GM21529 (cell line): ENCODE results near the gene TMEM217.
"Not testable (repeated sequence)": the region's sequence is repeated elsewhere in the genome, so short reads cannot be mapped to it uniquely, and the experiment has no call there.

Experiments
- ATAC-seq: cut with Tn5 transposase; IDR thresholded peaks from one replicate; pipeline ENCODE4 v1.9.1; 2021; ENCODE audit not compliant: unreplicated experiment

TMEM217 gene

GRCh38 chr6:37187321-37188022 lies 70.5 kb downstream of the TMEM217 start:
- no peak for ATAC-seq

GRCh38 chr6:37185949-37186720 lies 71.8 kb downstream of the TMEM217 start:
- not testable (repeated sequence) for ATAC-seq

- no peak for ATAC-seq
Observed at GRCh38 chr6:37182736-37183590, 75.0 kb downstream of the TMEM217 start.

GRCh38 chr6:37180610-37181009 lies 77.3 kb downstream of the TMEM217 start:
- not testable (repeated sequence) for ATAC-seq

- no peak for ATAC-seq
Observed at GRCh38 chr6:37180075-37180474, 77.9 kb downstream of the TMEM217 start.

GRCh38 chr6:37177935-37178517 lies 79.9 kb downstream of the TMEM217 start:
- no peak for ATAC-seq

- no peak for ATAC-seq
Observed at GRCh38 chr6:37177077-37177934, 80.6 kb downstream of the TMEM217 start.

GRCh38 chr6:37176268-37177076 lies 81.5 kb downstream of the TMEM217 start:
- ATAC-seq, result no peak

- ATAC-seq, result peak; percentile 41
Observed at GRCh38 chr6:37175332-37176267, 82.3 kb downstream of the TMEM217 start.

- no peak for ATAC-seq
Observed at GRCh38 chr6:37174515-37175331, 83.2 kb downstream of the TMEM217 start.

- ATAC-seq, result no peak
Observed at GRCh38 chr6:37174196-37174514, 83.8 kb downstream of the TMEM217 start.

GRCh38 chr6:37173493-37174195 lies 84.3 kb downstream of the TMEM217 start:
- no peak for ATAC-seq

- ATAC-seq, result no peak
Observed at GRCh38 chr6:37172912-37173492, 84.9 kb downstream of the TMEM217 start.

GRCh38 chr6:37171970-37172812 lies 85.8 kb downstream of the TMEM217 start:
- no peak for ATAC-seq

- no peak for ATAC-seq
Observed at GRCh38 chr6:37171201-37171969, 86.6 kb downstream of the TMEM217 start.
